Measurements from ENCODE around the gene GALNT9.
A peak's percentile ranks its signal among the peaks of the same experiment; 100 is the strongest.

GALNT9 gene

DNA sequence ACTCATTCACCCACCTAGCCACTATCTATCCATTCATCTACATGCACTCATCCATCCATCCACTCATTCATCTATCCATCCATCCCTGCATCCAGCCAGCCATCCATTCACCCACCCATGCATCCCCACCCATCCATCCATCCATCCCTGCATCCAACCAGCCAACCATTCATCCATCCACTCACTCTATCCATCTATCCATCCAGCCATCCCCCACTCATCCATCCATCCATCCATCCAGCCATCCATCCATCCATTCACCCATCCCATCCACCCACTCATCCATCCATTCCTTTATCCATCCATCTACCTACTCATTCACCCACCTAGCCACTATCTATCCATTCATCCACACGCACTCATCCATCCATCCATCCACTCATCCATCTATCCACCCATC lies 112.0 kb downstream of the GALNT9 start:
- no peak for DNase-seq (ENCODE audit: low read depth, low spot score)

- no peak for DNase-seq (ENCODE audit: low read depth, low spot score)
Observed at GRCh38 chr12:132216354-132216987, 112.9 kb downstream of the GALNT9 start.

GRCh38 chr12:132215299-132215989 lies 113.9 kb downstream of the GALNT9 start:
- DNase-seq (ENCODE audit: low read depth, low spot score): no peak

- DNase-seq (ENCODE audit: low read depth, low spot score): no peak
Observed at GRCh38 chr12:132214891-132215290, 114.5 kb downstream of the GALNT9 start.

DNA sequence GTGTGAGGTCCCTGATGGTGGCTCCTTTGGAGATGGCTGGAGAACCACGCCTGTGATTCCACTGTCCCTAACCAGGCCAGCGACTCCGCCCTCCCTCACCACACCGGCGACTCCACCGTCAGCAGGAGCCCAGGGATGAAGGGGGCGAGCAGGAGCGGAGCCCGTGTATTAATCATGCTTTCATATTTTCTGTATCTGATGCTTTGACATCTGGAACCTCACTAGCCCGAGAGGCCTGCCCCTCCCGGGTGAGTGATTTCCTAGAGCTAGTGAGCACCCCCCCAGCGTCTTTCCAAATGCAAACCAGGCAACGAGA lies 115.3 kb downstream of the GALNT9 start:
- DNase-seq (ENCODE audit: low read depth, low spot score): no peak

DNA sequence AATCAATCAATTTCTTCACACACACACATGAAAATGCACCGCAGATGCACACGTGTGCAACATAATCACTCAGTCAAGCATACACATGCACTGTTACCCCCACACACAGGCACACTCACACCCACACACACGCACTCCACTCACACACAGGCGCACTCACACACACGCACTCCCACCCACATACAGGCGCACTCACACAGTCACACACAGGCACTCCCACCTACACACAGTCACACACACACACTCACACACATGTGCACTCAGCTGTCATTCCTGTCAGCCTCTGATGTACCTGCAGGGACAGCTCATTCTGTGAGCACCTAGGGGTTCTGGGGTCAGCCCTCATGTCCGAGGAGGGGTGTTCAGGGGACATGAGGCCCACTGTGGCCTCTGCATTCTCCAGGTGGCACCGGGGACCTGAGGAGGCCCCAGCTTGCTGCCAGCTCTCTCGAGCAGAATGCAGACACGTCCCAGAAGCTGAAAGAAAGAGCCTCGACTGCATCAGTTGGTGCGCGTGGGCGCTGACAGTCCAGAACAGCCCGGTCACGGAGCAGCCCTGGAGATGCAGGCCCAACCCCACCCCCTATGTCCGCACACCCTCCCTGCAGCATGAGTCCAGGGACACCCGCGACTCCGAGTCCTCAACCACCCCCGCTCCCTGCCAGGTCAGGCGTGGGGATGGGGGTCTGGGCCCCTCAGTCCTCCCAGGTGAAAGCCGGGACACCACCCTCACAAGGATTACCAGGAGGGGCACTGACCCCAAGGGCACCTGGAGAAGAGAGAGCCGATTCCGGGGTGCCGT lies 115.8 kb downstream of the GALNT9 start:
- no peak for DNase-seq (ENCODE audit: low read depth, low spot score)

GRCh38 chr12:132211816-132212215 lies 117.6 kb downstream of the GALNT9 start:
- no peak for DNase-seq (ENCODE audit: low read depth, low spot score)

GRCh38 chr12:132211326-132211725 lies 118.1 kb downstream of the GALNT9 start:
- no peak for DNase-seq (ENCODE audit: low read depth, low spot score)

- no peak for DNase-seq (ENCODE audit: low read depth, low spot score)
Observed at GRCh38 chr12:132210223-132211055, 119.0 kb downstream of the GALNT9 start.

GRCh38 chr12:132209619-132210222 lies 119.7 kb downstream of the GALNT9 start:
- no peak for DNase-seq (ENCODE audit: low read depth, low spot score)

- no peak for DNase-seq (ENCODE audit: low read depth, low spot score)
Observed at GRCh38 chr12:132208153-132208823, 121.1 kb downstream of the GALNT9 start.

GRCh38 chr12:132207083-132207775 lies 122.2 kb downstream of the GALNT9 start:
- no peak for DNase-seq (ENCODE audit: low read depth, low spot score)

GRCh38 chr12:132206046-132206434 lies 123.3 kb downstream of the GALNT9 start:
- no peak for DNase-seq (ENCODE audit: low read depth, low spot score)

GRCh38 chr12:132205271-132206045 lies 123.9 kb downstream of the GALNT9 start:
- peak; percentile 18 for DNase-seq (ENCODE audit: low read depth, low spot score)

DNA sequence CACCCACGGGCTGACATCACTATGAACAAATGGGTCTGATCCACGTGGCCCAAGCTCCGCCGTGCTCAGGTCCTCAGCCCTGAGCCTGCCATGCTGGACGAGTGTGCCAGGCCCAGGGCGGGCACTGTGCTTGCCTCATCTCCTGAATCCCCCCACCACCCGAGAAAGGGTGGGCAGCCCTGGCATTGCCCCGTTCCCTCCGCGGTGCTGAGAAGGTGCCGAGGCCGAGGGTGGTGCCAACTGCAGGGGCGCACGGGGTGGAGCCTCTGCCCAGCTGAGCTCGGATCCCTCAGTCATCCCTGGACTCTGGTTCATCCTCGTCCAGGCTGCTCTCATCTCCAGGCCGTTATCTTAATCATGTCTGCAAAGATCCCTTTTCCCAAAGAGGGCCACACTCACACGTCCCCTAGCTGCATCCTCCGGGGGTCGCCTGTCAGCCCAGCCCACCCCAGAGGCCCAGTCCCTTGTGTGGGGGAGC lies 124.6 kb downstream of the GALNT9 start:
- no peak for DNase-seq (ENCODE audit: low read depth, low spot score)

GRCh38 chr12:132204063-132204792 lies 125.2 kb downstream of the GALNT9 start:
- DNase-seq (ENCODE audit: low read depth, low spot score): no peak

DNA sequence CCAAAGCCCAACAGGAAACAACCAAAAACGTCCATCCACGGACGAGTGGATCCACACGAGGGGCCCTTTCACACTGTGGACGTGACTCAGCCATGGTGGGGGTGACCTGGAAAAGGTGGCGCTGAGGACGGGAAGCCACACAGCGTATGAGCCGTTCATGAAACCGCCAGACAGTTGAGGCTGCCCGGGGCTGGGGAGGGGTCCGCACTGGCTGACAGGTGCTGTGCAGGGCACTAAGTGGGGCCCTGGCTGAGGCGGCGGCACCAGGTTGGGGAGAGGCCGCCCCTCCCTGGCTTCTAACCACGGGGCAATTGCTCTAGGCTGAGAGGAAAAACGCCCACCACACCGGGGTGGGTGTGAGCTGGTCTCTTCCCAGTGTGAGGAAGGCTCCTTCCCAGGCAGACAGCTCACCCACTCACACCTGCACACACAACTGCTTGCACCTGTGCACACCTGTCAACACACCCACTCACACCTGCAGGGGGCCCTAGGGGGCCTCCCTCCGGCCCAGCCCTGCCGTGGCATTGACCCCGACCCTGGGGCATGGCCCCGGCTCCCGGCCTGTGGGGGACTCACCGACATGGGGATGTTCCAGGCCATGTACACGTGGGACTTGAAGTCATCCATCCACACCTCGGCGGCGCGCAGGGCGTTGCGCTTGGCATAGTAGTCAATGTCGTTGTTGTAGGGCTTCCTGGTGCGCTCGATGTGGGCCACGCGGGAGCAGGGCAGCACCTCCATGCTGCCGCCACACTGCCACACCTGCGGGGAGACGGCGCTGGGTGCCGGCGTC lies 126.3 kb downstream of the GALNT9 start:
- no peak for DNase-seq (ENCODE audit: low read depth, low spot score)
